G401.6 (cell line): Measurements from ENCODE around the gene SYT1.

Source experiments
- FAIRE-seq: peaks from 2 replicates; lab custom pipeline; 2012; peaks lifted over from hg19 to GRCh38; lab: Jason Lieb, UNC

Gene SYT1

GRCh38 chr12:79299447-79300198 lies 435.0 kb downstream of the SYT1 start:
- FAIRE-seq = no peak

- FAIRE-seq = no peak
Observed at GRCh38 chr12:79300199-79300568, 435.6 kb downstream of the SYT1 start.

- no peak for FAIRE-seq
Observed at GRCh38 chr12:79301181-79301580, 436.6 kb downstream of the SYT1 start.

- FAIRE-seq = no peak
Observed at GRCh38 chr12:79302162-79302814, 437.7 kb downstream of the SYT1 start.

GRCh38 chr12:79307340-79307739 lies 442.8 kb downstream of the SYT1 start:
- no peak for FAIRE-seq

- no peak for FAIRE-seq
Observed at GRCh38 chr12:79309039-79309438, 444.5 kb downstream of the SYT1 start.

GRCh38 chr12:79317179-79317847 lies 452.7 kb downstream of the SYT1 start:
- no peak for FAIRE-seq

- no peak for FAIRE-seq
Observed at GRCh38 chr12:79322905-79323304, 458.3 kb downstream of the SYT1 start.

GRCh38 chr12:79324571-79324970 lies 460.0 kb downstream of the SYT1 start:
- FAIRE-seq = no peak

GRCh38 chr12:79326222-79326621 lies 461.6 kb downstream of the SYT1 start:
- no peak for FAIRE-seq

GRCh38 chr12:79326663-79327062 lies 462.1 kb downstream of the SYT1 start:
- FAIRE-seq = no peak

GRCh38 chr12:79327465-79327864 lies 462.9 kb downstream of the SYT1 start:
- FAIRE-seq = no peak

- no peak for FAIRE-seq
Observed at GRCh38 chr12:79329933-79330332, 465.4 kb downstream of the SYT1 start.

GRCh38 chr12:79331870-79332269 lies 467.3 kb downstream of the SYT1 start:
- peak; percentile 23 for FAIRE-seq

GRCh38 chr12:79333144-79333543 lies 468.6 kb downstream of the SYT1 start:
- FAIRE-seq = no peak

GRCh38 chr12:79337662-79338290 lies 473.2 kb downstream of the SYT1 start:
- no peak for FAIRE-seq

- peak; percentile 60 for FAIRE-seq
Observed at GRCh38 chr12:79344855-79345847, 480.6 kb downstream of the SYT1 start.

- no peak for FAIRE-seq
Observed at GRCh38 chr12:79347866-79348265, 483.3 kb downstream of the SYT1 start.

- FAIRE-seq = no peak
Observed at GRCh38 chr12:79351251-79351650, 486.7 kb downstream of the SYT1 start.

GRCh38 chr12:79356216-79356615 lies 491.6 kb downstream of the SYT1 start:
- no peak for FAIRE-seq

- no peak for FAIRE-seq
Observed at GRCh38 chr12:79357048-79357447, 492.5 kb downstream of the SYT1 start.
